Measurements from ENCODE around the gene DBNDD1.
"Not testable (repeated sequence)": the region's sequence is repeated elsewhere in the genome, so short reads cannot be mapped to it uniquely, and the experiment has no call there.

Gene DBNDD1

GRCh38 chr16:89994721-89995474 lies 24.4 kb downstream of the DBNDD1 start:
- H3K27me3 ChIP-seq (ENCODE audit: control insufficient read depth, insufficient read depth, low read length); H3K4me3 ChIP-seq (ENCODE audit: low read depth, low read length); H3K9ac ChIP-seq (ENCODE audit: low read depth, low read length); H3K9me3 ChIP-seq (ENCODE audit: control insufficient read depth, insufficient read depth, low read length); H3K4me1 ChIP-seq (ENCODE audit: control insufficient read depth, insufficient read depth, low read length): not testable (repeated sequence)
- H3K36me3 ChIP-seq (ENCODE audit: control insufficient read depth, insufficient read depth, low read length), result peaks cover 50% of the 10 kb centered on the region

DNA sequence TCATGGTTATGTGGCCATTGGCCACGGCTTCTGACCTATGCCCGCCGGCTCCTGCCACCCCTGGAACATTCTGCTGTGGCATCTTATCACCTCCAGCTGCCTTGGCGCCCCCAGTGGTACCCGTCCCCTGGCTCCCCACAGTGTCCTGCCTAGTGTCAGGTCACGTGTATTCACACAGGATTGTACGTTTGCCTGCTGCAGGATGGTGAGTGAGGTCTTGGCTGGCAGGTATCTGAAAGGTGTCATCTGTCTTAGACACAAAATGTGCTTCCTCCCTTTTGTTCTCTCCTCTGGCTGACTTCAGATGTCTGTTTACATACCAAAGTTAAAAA lies 24.9 kb downstream of the DBNDD1 start:
- peaks cover 47% of the 10 kb centered on the region for H3K36me3 ChIP-seq (ENCODE audit: control insufficient read depth, insufficient read depth, low read length)

GRCh38 chr16:89993971-89994370 lies 25.3 kb downstream of the DBNDD1 start:
- peaks cover 10% of the 10 kb centered on the region for H3K9me3 ChIP-seq (ENCODE audit: control insufficient read depth, insufficient read depth, low read length)
- H3K27me3 ChIP-seq (ENCODE audit: control insufficient read depth, insufficient read depth, low read length), result no peaks in the 10 kb centered on the region
- no peak overlapping the region for H3K9ac ChIP-seq (ENCODE audit: low read depth, low read length)
- H3K4me1 ChIP-seq (ENCODE audit: control insufficient read depth, insufficient read depth, low read length), result no peaks in the 10 kb centered on the region
- peaks cover 47% of the 10 kb centered on the region for H3K36me3 ChIP-seq (ENCODE audit: control insufficient read depth, insufficient read depth, low read length)
- H3K4me3 ChIP-seq (ENCODE audit: low read depth, low read length), result no peak overlapping the region

More for the DNA sequence above, 24.9 kb downstream of the DBNDD1 start:
- no peaks in the 10 kb centered on the region for H3K27me3 ChIP-seq (ENCODE audit: control insufficient read depth, insufficient read depth, low read length)
- no peaks in the 10 kb centered on the region for H3K4me1 ChIP-seq (ENCODE audit: control insufficient read depth, insufficient read depth, low read length)
- H3K9me3 ChIP-seq (ENCODE audit: control insufficient read depth, insufficient read depth, low read length), result peaks cover 10% of the 10 kb centered on the region
- H3K4me3 ChIP-seq (ENCODE audit: low read depth, low read length), result no peak overlapping the region
- H3K9ac ChIP-seq (ENCODE audit: low read depth, low read length), result no peak overlapping the region

GRCh38 chr16:89993377-89993776 lies 25.9 kb downstream of the DBNDD1 start:
- peaks cover 45% of the 10 kb centered on the region for H3K36me3 ChIP-seq (ENCODE audit: control insufficient read depth, insufficient read depth, low read length)
- H3K9me3 ChIP-seq (ENCODE audit: control insufficient read depth, insufficient read depth, low read length), result peaks cover 10% of the 10 kb centered on the region
- H3K27me3 ChIP-seq (ENCODE audit: control insufficient read depth, insufficient read depth, low read length), result no peaks in the 10 kb centered on the region
- no peak overlapping the region for H3K9ac ChIP-seq (ENCODE audit: low read depth, low read length)
- no peaks in the 10 kb centered on the region for H3K4me1 ChIP-seq (ENCODE audit: control insufficient read depth, insufficient read depth, low read length)
- H3K4me3 ChIP-seq (ENCODE audit: low read depth, low read length), result no peak overlapping the region

- Histone ChIP-seq H3K36me3 (ENCODE audit: control insufficient read depth, insufficient read depth, low read length) (peaks cover 44% of the 10 kb centered on the region), H3K9me3 (ENCODE audit: control insufficient read depth, insufficient read depth, low read length) (peaks cover 8% of the 10 kb centered on the region)
These were observed 28.5 kb downstream of the DBNDD1 start for GRCh38 chr16:89990799-89991198.

DNA sequence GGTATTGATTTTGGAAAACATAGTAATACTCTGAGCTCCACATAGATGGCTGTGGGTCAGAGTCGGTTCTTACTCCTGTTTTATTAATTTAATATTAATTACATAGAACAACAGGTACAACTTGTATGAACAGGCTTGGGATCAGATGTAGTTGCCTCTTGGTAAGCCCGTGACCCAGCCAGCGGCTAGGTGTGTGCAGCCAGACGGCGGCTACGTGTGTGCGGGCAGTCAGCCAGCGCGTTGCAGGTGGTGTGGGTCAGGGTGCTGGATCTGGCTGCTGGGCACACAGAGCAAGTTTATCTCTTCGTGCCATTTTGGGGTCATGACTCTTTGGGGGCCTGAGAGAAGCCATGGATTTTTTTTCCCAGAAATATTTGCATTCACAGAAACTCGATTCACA lies 30.3 kb downstream of the DBNDD1 start:
- no peak overlapping the region for H3K9ac ChIP-seq (ENCODE audit: low read depth, low read length)
- no peaks in the 10 kb centered on the region for H3K4me1 ChIP-seq (ENCODE audit: control insufficient read depth, insufficient read depth, low read length)
- no peak overlapping the region for H3K4me3 ChIP-seq (ENCODE audit: low read depth, low read length)
- no peaks in the 10 kb centered on the region for H3K9me3 ChIP-seq (ENCODE audit: control insufficient read depth, insufficient read depth, low read length)
- peaks cover 42% of the 10 kb centered on the region for H3K36me3 ChIP-seq (ENCODE audit: control insufficient read depth, insufficient read depth, low read length)
- H3K27me3 ChIP-seq (ENCODE audit: control insufficient read depth, insufficient read depth, low read length), result no peaks in the 10 kb centered on the region

More at GRCh38 chr16:89990799-89991198, 28.5 kb downstream of the DBNDD1 start:
- Histone ChIP-seq H3K9ac (ENCODE audit: low read depth, low read length) (no peak overlapping the region), H3K4me1 (ENCODE audit: control insufficient read depth, insufficient read depth, low read length) (no peaks in the 10 kb centered on the region), H3K27me3 (ENCODE audit: control insufficient read depth, insufficient read depth, low read length) (no peaks in the 10 kb centered on the region), H3K4me3 (ENCODE audit: low read depth, low read length) (no peak overlapping the region)

DNA sequence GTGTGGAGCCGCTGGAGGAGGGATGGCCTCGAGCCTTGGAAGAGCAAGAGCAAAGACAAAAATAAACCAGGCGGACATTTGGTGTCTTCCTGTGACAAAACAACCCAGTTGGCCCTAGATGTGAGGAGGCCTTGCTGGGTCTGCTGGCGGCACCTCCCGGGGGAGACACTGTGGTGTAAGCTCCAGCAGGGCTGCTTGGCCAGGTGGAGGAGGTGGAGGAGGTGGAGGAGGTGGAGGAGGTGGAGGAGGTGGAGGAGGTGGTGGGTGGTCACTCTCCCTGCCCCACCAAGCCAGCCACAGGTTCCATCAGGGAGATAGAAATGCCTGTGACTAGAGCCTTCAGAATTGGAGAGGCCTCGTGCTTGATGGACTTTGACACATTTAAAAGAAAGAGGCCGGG lies 32.1 kb downstream of the DBNDD1 start:
- Histone ChIP-seq H3K9ac (ENCODE audit: low read depth, low read length) (no peak overlapping the region), H3K4me1 (ENCODE audit: control insufficient read depth, insufficient read depth, low read length) (no peaks in the 10 kb centered on the region), H3K36me3 (ENCODE audit: control insufficient read depth, insufficient read depth, low read length) (peaks cover 47% of the 10 kb centered on the region), H3K4me3 (ENCODE audit: low read depth, low read length) (no peak overlapping the region), H3K27me3 (ENCODE audit: control insufficient read depth, insufficient read depth, low read length) (no peaks in the 10 kb centered on the region), H3K9me3 (ENCODE audit: control insufficient read depth, insufficient read depth, low read length) (no peaks in the 10 kb centered on the region)

DNA sequence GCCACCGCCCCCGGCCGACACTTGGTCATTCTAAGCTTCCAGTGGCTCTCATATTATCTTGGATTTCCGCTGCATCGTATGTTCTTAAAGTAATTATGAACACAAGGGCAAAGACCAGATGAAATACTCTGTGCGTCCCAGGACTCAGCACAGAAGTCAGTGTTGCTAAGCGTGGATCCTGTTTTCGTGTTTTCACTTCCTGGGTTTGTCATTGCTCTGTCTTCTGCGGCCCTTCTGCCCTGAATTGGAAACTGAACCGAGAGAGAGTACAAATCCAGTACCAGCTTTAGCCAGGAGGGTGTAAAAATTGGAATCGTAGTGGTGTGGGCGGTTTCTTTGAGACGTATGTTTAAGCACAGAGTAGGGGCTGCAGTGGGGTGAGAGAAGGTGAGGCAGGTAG lies 32.7 kb downstream of the DBNDD1 start:
- Histone ChIP-seq H3K36me3 (ENCODE audit: control insufficient read depth, insufficient read depth, low read length) (peaks cover 51% of the 10 kb centered on the region), H3K4me3 (ENCODE audit: low read depth, low read length) (no peak overlapping the region), H3K9ac (ENCODE audit: low read depth, low read length) (no peak overlapping the region), H3K9me3 (ENCODE audit: control insufficient read depth, insufficient read depth, low read length) (no peaks in the 10 kb centered on the region), H3K27me3 (ENCODE audit: control insufficient read depth, insufficient read depth, low read length) (no peaks in the 10 kb centered on the region), H3K4me1 (ENCODE audit: control insufficient read depth, insufficient read depth, low read length) (no peaks in the 10 kb centered on the region)

- Histone ChIP-seq H3K4me3 (ENCODE audit: low read depth, low read length) (no peak overlapping the region), H3K27me3 (ENCODE audit: control insufficient read depth, insufficient read depth, low read length) (no peaks in the 10 kb centered on the region), H3K9me3 (ENCODE audit: control insufficient read depth, insufficient read depth, low read length) (no peaks in the 10 kb centered on the region), H3K4me1 (ENCODE audit: control insufficient read depth, insufficient read depth, low read length) (no peaks in the 10 kb centered on the region), H3K36me3 (ENCODE audit: control insufficient read depth, insufficient read depth, low read length) (peaks cover 46% of the 10 kb centered on the region), H3K9ac (ENCODE audit: low read depth, low read length) (no peak overlapping the region)
These were observed 34.0 kb downstream of the DBNDD1 start for GRCh38 chr16:89985219-89985618.

- Histone ChIP-seq H3K36me3 (ENCODE audit: control insufficient read depth, insufficient read depth, low read length) (peaks cover 48% of the 10 kb centered on the region), H3K27me3 (ENCODE audit: control insufficient read depth, insufficient read depth, low read length) (no peaks in the 10 kb centered on the region), H3K4me1 (ENCODE audit: control insufficient read depth, insufficient read depth, low read length) (no peaks in the 10 kb centered on the region), H3K4me3 (ENCODE audit: low read depth, low read length) (no peak overlapping the region), H3K9me3 (ENCODE audit: control insufficient read depth, insufficient read depth, low read length) (no peaks in the 10 kb centered on the region), H3K9ac (ENCODE audit: low read depth, low read length) (no peak overlapping the region)
These were observed 35.0 kb downstream of the DBNDD1 start for GRCh38 chr16:89984216-89984615.

DNA sequence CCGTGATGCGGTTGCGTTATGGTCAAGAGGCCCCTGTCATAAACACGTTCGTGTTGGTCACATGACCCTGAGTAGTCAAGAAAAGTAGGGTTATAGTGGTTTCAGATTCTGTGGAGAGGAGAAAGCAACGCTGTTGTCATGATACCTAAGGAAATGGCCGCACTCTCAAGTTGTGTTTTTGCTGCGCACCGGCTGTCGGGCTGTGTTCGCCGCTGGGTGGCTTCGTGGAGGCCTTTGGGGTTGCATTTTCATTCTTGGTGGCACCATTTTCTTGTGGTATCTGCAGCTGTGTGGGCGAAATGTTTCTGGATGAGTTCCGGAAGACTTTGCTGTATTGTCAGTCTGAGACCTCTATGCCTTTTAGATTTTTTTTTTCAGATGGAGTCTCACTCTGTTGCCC lies 35.7 kb downstream of the DBNDD1 start:
- no peak overlapping the region for H3K9ac ChIP-seq (ENCODE audit: low read depth, low read length)

DNA sequence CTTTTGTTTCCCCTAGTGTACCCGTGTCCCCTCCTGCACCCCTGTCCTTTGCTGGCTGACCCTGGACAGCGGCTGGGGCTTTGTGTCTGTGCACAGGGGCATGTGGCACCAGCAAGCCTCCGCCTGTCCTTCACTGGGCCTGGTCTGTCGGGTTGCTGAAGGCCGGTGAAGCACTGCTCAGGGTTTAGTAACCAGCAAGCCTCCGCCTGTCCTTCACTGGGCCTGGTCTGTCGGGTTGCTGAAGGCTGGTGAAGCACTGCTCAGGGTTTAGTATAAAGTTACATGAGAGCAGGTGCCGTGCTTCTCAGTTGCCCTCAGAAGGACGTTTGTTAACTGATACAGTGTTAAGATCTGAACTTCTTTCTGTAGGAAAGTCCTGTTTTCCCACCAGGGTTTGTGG lies 36.9 kb downstream of the DBNDD1 start:
- Histone ChIP-seq H3K9me3 (ENCODE audit: control insufficient read depth, insufficient read depth, low read length) (no peaks in the 10 kb centered on the region), H3K4me1 (ENCODE audit: control insufficient read depth, insufficient read depth, low read length) (no peaks in the 10 kb centered on the region), H3K4me3 (ENCODE audit: low read depth, low read length) (no peak overlapping the region), H3K27me3 (ENCODE audit: control insufficient read depth, insufficient read depth, low read length) (no peaks in the 10 kb centered on the region), H3K9ac (ENCODE audit: low read depth, low read length) (no peak overlapping the region), H3K36me3 (ENCODE audit: control insufficient read depth, insufficient read depth, low read length) (peaks cover 43% of the 10 kb centered on the region)

More for the DNA sequence above, 35.7 kb downstream of the DBNDD1 start:
- Histone ChIP-seq H3K27me3 (ENCODE audit: control insufficient read depth, insufficient read depth, low read length) (no peaks in the 10 kb centered on the region), H3K4me1 (ENCODE audit: control insufficient read depth, insufficient read depth, low read length) (no peaks in the 10 kb centered on the region), H3K9me3 (ENCODE audit: control insufficient read depth, insufficient read depth, low read length) (no peaks in the 10 kb centered on the region), H3K36me3 (ENCODE audit: control insufficient read depth, insufficient read depth, low read length) (peaks cover 46% of the 10 kb centered on the region), H3K4me3 (ENCODE audit: low read depth, low read length) (no peak overlapping the region)

Measured in iPS-15b (cell line).